ENCODE data around the gene POM121C.
"Not testable (repeated sequence)": the region's sequence is repeated elsewhere in the genome, so short reads cannot be mapped to it uniquely, and the experiment has no call there.

The POM121C gene

DNA sequence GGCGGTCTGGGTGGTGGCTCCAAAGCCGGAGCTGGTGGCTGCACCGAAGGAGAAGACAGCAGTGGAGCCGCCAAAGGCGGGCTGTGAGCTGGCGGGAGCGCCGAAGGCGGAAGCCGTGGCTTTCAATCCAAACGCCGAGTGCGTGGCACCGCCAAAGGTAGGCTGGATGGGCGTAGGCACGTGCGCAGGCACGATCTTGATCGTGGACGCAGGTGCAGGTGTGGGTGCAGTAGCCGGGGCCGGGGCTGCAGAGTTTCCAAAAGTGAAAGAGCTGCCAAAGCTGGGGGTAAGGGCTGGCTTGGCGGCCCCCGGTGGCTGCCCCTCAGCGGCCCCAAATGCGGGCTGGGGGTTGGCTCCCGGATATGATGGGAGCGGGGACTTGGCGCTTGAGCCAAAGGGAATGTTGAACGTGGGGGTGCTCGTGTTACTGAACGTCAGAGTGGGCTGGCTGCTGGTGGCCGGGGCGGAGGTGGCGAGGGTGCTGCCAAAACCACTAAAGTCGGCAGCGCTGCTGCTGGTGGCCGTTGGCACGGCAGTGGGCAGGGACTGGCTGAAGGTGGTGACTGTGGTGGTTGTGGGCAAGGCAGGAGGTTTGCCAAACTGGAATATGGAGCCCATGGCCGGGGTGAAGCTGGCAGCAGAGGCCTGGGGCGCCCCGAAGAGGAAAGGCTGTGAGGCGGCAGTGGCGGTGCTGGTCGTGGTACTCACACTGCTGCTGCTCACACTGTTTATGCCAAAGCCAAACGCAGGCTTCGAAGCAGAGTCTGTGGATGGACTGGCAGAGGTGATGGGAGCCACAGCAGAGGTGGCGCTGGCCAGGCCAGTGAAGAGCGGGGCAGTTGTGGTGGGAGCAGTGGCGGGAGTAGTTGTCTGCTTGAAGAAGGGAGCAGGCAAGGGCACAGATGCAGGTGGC, 64.0 kb downstream of the POM121C start:
- not testable (repeated sequence) for DNase-seq

DNA sequence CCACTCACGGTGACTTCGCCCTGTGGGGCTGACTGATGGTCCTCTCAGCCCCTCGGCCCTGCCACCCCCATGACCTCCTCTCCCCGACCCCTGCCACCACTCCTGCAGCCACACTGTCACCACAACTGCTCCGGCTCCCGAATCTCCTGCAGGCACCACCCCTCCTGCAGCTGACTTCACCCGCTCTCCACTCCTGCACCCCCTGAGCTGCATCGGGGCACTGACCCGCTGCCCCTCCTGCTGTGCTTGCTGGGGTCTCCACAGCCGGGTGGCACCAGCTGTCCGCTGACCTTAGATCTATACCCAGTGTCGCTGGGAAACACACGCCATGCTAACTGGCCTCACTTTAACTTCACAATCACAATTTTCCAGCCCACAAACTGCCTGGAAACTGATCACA, 65.9 kb downstream of the POM121C start:
- DNase-seq, result not testable (repeated sequence)

DNA sequence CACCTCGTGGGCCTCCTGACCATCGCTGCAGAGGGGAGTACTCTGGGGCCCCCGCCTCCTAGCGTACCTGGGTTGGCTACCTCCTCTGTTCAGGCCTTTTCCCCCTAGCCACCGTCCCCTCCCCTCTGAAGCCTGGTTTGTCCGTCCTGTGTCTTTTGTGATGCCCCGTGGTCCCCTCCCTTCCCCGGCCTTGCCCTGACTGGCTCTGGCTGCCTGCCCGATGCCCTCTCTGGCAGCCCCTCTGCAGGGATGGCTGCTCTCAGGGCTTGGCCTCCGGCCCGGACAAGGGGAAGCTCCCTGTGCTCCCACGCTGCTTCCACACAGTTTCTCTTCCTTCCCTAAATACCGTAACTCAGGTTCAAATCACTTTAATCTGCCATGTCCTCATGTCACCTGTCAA, 66.4 kb downstream of the POM121C start:
- not testable (repeated sequence) for DNase-seq

DNA sequence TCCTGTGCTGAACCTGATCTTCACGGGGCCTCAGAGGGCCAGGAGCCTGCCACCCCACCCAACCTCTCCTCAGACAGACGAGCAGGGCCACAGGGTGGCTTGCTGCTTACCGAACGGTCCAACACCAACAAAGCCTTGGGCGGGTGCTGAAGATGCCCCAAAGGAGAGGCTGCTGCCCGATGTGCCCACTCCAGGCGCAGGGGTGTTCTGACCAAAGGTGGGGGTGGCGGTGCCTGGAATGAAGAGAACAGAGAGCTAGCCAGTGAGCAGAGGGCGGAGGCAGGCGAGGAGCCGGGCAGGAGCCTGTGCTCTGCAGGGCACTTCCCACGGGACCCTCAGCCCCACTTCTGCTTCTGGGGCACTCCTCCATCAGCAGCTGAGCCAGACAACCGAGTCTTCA, 66.9 kb downstream of the POM121C start:
- not testable (repeated sequence) for DNase-seq

DNA sequence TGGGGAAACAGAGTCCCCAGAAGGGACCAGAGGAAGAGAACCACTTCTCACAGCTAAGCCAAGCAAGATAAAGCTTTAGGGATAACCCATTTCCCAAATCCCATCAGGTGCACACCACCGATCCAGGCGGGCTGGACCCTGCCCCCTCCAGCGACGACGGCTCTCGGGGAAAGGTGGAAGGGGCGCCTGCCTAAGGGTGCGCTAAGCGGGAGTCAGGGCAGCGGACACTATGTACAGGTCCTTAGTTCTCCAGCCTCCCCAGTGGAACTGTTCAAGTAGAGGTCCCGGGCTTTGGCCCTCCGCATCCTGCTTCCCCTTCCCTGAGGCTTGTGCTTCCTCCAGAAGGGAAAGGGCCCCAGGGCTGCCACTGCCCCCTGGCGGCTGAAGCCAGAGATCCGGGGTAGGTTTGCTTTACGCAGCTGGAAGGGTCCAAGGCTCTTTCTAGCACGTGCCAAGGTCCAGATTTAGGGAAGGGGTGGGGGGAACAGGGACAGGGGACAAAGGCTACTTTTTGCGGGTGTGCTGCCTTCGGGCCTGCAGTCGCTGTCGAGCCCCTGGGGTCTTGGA, 67.7 kb downstream of the POM121C start:
- DNase-seq, result not testable (repeated sequence)

DNA sequence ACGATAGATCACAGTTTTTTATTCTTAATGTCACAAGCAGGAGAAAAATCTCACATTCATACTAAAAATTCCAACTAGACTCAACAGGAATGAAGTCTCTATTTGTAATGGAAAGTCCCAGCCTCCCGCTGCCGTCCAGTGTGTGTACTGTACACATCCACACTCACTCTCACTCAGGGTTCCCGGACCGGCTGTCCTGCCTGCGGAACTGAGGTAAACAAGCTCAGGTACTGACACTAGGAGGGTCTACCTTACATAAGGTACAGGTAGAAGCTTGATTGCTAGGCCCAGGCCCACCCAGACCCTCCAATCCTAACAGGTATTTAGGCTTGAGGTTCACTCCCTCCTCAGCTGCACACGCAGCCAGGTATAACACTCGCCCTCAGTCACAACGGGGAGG, 69.3 kb downstream of the POM121C start:
- not testable (repeated sequence) for DNase-seq

DNA sequence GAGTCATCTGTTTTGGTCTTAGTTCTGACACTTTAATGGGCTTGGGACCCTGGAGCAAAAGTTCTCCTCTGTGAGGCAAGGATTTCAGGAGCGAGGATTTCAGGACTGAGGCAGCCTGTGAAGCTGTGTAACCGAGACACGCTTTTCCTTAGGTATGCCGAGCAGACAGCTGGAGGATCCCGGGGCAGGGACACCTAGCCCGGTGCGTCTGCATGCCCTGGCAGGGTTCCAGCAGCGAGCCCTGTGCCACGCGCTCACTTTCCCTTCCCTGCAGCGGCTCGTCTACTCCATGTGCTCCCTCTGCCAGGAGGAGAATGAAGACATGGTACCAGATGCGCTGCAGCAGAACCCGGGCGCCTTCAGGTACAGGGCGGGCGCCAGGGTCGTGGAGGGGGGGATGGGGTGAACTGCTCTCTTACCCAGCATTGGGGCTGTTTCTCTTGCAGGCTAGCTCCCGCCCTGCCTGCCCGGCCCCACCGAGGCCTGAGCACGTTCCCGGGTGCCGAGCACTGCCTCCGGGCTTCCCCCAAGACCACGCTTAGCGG, 70.2 kb downstream of the POM121C start:
- DNase-seq, result not testable (repeated sequence)

DNA sequence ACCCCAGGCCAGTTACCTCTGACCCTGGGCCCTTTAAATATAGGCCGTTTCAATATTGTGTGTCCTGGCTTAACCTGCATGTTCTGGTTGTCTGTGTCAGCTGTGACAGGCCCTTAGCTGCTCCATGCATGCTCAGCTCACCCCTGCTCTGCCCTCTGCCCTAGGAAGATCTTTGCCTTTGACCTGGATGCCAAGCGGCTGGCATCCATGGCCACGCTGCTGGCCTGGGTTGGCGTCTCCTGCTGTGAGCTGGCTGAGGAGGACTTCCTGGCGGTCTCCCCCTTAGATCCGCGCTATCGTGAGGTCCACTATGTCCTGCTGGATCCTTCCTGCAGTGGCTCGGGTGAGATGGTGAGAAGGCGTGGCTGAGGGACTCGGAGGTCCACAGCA, 70.7 kb downstream of the POM121C start:
- not testable (repeated sequence) for DNase-seq

DNA sequence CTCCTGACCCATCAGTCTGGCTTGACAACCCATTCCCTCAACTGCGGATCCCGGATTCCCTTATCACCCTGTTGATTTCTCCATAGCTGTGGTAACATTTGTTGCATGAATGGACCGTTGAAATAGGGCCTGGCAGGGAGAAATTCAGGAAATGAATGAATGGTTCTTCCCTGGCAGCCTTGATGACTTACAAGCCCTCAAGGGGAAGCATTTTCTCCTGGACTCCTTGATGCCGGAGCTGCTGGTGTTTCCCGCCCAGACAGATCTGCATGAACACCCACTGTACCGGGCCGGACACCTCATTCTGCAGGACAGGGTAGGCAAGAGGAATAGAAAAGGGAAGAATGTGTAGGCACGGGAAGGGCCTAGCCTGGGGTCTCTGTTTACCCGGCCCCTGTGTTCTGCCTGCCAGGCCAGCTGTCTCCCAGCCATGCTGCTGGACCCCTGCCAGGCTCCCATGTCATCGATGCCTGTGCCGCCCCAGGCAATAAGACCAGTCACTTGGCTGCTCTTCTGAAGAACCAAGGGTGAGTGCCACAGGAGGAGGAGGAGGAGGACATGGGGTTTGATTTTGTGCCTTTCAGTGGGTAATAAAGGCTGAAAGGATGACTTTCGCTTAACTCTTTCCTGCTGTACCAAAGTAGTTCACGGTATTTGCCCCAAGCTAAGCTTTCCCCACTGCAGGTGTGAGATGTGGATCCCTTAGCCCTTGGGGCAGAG, 71.2 kb downstream of the POM121C start:
- not testable (repeated sequence) for DNase-seq

DNA sequence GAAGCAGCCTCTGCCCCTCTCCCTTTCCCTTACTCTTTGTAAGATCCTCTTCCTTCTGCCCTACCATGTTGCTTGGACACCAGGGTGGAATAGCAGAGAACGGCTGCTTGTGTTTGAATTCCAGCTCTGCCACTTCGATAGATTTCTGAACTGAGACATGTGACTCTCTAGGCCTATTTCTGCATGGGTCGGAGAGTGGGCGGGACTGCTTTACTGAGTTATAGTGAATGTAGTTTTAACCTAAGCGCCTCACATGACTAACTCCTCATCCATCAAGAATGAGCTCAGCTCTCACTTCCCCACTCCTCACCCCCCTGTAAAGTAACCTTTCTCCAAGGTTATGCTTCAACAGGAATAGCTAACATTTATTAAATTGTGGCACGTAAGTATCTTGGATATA, 71.9 kb downstream of the POM121C start:
- DNase-seq, result not testable (repeated sequence)

DNA sequence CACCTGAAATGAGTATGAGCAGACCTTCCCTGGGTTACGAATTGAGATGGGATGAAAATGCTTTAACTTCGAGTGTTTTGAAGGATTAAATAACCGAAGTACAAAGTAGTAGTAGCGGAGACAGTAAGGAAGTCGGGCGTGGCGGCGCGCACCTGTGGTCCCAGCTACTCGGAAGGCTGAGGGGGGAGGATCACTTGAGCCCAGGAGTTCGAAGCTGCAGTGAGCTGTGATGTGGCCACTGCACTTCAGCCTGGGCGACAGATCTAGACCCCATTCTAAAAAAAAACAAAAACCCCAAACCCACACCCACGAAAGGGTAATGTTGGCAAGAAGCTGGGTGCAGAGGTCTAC, 75.3 kb downstream of the POM121C start:
- not testable (repeated sequence) for DNase-seq

DNA sequence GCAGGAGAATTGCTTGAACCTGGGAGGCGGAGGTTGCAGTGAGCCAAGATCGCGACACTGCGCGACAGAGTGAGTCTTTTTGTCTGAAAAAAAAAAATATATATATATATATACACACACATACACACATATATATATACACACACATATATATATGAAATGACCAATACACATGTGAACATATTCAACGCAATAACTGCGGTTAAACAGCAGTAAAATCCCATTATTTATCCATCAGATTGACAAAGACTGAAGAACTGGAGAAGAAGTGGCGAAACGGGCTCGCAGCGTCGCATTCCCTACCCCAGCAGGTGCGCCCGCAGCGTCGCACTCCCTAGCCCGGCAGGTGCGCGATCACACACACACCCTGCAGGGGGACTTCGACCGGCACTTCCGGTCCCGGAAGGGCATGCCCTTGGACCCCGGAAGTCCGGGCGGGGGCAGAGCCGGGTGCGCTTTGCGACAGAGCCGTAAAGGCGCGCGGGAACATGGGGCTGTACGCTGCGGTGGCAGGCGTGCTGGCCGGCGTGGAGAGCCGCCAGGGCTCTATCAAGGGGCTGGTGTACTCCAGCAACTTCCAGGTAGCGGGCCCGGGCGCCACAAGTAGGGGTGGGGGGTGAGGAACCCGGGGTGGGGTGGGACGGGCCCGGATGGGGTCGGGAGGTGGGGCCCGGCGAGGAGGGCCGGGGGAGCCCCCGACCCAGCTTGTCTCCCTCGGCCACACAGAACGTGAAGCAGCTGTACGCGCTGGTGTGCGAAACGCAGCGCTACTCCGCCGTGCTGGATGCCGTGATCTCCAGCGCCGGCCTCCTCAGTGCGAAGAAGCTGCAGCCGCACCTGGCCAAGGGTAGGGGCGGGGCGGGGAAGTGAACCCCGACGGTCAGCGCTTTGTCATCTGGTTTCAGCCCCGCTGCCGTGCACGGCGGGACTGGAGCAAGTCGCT, 75.9 kb downstream of the POM121C start:
- DNase-seq, result not testable (repeated sequence)

DNA sequence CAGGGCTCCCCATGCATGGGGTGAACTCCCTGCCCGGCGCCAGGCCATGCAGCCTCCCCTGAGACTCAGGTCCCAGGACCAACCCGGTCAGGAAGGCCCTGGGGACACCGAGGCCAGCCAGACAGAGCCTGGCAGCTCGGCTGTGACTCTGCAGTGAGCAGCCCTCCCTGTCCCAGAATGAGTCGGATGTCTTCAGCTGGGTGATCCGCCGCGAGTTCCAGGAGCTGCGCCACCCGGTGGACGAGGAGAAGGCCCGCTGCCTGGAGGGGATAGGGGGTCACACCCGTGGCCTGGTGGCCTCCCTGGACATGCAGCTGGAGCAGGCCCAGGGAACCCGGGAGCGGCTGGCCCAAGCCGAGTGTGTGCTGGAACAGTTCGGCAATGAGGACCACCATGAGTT, 81.4 kb downstream of the POM121C start:
- not testable (repeated sequence) for DNase-seq

DNA sequence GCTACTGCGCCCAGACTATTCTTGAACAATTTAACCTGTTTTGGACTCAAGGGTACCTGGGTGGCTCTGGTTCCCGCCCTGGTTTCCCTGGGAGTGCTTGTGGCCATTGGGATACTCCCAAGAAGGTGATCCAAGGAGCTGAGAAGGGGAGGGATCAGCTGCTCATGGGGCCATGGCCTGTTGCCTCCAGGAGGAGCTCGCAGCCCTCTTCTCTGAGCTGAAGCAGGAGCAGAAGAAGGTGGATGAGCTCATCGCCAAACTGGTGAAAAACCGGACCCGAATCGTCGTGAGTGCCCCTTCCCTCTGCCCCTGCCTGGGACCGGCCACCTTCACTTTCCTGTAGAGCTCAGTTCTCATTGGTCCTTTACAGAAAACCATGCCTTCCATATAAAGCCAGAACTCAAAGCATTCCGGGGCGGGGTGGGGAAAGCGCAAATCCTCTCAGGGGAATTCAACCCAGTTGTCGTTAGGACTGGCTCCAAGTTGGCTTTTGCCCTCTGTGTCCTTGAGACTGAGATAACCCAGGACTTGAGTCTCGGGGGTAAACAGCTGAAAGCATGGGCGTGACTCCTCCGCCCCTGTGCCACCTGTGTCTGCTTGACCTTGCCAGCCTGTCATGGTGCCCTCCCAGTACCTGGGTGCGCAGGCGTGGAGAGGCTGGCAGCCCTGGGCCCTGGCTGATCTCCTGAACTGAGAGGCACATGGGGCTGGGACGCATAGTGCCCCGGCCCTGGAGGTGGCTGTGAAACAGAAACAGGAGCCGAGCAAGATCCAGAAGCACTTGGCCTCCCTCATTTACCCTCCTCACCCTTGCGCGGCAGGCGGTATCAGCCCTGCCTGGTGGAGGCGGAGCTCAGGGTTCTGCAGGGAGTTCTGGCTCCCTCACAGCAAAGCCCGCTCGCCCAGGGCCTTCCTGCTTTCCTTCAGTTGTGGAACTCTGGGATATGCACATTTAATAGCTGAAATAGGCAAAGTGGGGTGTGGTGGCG, 82.3 kb downstream of the POM121C start:
- DNase-seq, result not testable (repeated sequence)

DNA sequence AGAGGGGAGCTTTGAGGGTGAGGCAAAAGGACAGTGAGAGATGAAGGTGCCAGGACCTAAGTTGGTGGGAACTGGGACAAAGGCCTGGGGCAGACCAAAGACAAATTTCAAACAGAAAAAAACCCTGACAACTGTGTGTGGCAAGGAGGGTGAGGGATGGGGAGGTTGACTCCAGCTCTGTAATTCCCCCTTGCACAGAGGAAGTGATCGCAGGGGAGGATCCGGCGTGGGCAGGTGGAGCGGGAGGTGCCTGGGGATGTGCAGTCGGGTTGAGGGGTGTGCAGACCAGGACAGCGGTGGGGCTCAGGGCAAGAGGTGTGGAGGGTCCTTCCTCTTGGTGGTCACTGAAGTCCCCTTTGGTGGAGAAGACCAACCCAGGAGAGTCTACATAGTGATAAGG, 85.5 kb downstream of the POM121C start:
- not testable (repeated sequence) for DNase-seq

DNA sequence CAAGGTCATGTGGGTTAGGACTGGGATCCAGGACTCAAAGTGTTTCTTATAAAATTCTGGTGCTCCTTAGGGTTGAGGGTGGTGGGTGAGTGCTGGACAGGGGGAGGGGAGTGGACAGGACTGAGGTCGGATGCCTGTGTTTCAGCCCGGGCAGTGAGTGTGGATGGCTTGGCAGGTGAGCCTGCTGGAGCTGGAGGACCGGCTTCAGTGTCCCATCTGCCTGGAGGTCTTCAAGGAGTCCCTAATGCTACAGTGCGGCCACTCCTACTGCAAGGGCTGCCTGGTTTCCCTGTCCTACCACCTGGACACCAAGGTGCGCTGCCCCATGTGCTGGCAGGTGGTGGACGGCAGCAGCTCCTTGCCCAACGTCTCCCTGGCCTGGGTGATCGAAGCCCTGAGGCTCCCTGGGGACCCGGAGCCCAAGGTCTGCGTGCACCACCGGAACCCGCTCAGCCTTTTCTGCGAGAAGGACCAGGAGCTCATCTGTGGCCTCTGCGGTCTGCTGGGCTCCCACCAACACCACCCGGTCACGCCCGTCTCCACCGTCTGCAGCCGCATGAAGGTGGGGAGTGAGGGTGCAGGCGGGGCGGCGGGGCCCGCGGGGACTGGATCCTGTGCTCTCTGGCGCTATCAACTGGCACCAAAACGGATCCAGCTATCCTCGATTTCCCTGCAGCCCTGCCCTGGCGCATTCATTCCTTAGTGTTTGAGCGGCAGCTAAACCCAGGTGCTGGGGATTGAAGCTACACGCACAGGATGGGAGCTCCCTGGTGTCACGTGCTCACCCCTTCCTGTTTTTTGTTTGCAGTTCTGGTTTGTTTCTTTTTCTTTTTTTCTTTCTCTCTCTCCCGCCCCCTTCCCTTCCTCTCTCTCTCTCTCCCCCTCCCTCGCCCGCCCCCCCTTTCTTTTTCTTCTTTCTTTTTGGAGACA, 87.1 kb downstream of the POM121C start:
- DNase-seq, result not testable (repeated sequence)

DNA sequence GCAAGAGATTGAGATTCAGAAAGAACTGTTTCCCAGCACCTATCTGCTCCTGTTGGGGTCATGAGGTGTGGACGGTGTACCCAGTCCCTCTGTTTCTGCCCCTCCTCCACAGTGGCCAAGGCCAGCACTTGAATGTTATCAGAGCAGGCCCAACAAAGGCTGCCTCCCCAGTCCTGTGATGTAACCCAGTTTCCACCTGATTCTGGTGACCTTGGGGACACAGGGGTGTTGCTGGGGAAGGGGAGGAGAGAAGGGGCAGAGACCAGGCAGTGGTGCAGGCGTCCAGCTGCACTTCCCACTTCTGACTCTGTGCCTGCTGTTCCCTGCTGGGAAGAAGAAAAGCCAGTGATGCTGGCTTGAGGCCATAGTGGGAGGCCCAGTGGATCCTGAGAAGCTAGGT, 88.2 kb downstream of the POM121C start:
- DNase-seq, result not testable (repeated sequence)

DNA sequence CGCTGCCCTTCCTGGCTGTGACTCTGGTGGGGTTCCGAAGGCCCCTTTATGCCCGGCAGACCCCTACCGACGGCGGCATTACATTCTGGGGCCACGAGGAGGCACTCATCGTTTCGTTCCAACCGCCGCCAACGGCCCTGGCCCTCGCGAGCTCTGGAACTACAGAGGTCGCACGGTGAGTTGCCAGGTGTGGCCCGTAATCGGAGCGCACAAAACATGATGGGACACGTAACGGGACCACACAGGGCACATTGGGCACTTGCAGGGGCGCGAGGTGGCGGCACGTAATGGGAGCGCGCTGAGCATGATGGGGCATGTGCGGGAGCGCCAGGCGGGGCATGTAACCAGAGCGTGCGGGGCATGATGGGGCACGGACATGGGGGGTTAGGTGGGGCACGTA, 90.8 kb downstream of the POM121C start, which contains the start of gene TRIM73:
TRIM73 (plus strand) TSS at position 301 of the 400 bp plus-strand sequence. CDS start 3,305 bp downstream, outside the sequence.
- not testable (repeated sequence) for DNase-seq

DNA sequence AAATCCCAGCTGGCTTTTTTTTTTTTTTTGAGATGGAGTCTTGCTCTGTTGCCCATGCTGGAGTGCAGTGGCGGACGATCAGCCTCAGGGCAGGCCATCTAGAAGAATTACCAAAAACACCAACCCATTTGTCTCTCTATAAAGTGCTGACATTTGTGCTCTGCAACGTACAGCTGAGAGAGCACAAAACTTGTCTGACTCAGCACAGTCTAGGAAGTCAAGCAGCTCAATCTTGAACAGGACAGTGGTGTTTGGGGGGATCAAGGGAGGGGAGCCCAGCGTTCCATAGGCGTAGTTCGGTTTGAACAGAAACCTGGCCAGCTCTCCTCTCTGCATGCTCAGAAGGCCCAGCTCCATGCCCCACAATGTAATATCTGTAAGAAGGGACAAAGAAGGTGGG, 92.9 kb downstream of the POM121C start:
- not testable (repeated sequence) for DNase-seq

Data from CD4-positive, alpha-beta T cell treated with Interleukin-15 for 1 hour (primary cell).